ENCODE measurements around the gene ACYP2.
"Not testable (repeated sequence)": the region's sequence is repeated elsewhere in the genome, so short reads cannot be mapped to it uniquely, and the experiment has no call there.

The ACYP2 gene

DNA sequence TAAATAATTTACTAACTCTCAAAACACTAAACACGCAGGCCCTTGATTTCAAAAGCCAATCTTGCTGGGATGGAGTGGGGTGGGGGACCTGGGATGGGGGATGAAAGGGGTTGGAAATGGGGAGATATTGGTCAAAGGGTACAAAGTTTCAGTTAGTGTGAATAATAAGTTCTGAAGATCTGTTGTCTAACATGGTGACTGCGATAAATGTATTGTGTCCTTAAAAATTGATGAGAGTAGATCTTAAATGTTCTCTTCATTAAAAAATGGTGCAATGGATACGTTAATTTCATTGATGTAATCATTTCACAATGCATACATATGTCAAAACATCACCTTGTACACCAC, 505 bp upstream of the ACYP2 start:
- no peaks in the 10 kb centered on the region for H3K9me2 ChIP-seq (replicated peaks; ENCODE audit: insufficient read depth, low read length)
- peak overlapping the region; percentile 76 for H3K4me3 ChIP-seq (ENCODE audit: insufficient read depth, low read length, poor library complexity, severe bottlenecking)
- peak overlapping the region; percentile 85 for H3K4me2 ChIP-seq (ENCODE audit: low read depth, low read length, poor library complexity, severe bottlenecking)
- H2AFZ ChIP-seq (ENCODE audit: low read depth, low read length, severe bottlenecking): peak overlapping the region; percentile 79
- peak overlapping the region; percentile 85 for H3K27ac ChIP-seq (ENCODE audit: low read depth, low read length)
- peaks cover 4% of the 10 kb centered on the region; the same call in 1 of the 2 replicates for H3F3A ChIP-seq (ENCODE audit: insufficient read depth)
- no peaks in the 10 kb centered on the region for H3K27me3 ChIP-seq (ENCODE audit: low read length)
- H3K36me3 ChIP-seq (ENCODE audit: low read length): peaks cover 14% of the 10 kb centered on the region; the same call in 1 of the 2 replicates
- H3K9me3 ChIP-seq (ENCODE audit: insufficient read depth, low read length): peaks cover 6% of the 10 kb centered on the region; the same call in 1 of the 2 replicates
- TF ChIP-seq EZH2phosphoT487 (conservative IDR thresholded peaks at IDR 0.05; ENCODE audit: low read length): no peak
- TF ChIP-seq, protein P1, sequence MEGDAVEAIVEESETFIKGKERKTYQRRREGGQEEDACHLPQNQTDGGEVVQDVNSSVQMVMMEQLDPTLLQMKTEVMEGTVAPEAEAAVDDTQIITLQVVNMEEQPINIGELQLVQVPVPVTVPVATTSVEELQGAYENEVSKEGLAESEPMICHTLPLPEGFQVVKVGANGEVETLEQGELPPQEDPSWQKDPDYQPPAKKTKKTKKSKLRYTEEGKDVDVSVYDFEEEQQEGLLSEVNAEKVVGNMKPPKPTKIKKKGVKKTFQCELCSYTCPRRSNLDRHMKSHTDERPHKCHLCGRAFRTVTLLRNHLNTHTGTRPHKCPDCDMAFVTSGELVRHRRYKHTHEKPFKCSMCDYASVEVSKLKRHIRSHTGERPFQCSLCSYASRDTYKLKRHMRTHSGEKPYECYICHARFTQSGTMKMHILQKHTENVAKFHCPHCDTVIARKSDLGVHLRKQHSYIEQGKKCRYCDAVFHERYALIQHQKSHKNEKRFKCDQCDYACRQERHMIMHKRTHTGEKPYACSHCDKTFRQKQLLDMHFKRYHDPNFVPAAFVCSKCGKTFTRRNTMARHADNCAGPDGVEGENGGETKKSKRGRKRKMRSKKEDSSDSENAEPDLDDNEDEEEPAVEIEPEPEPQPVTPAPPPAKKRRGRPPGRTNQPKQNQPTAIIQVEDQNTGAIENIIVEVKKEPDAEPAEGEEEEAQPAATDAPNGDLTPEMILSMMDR (IDR thresholded peaks at IDR 0.05; ENCODE audit: insufficient read depth, low read length, poor library complexity, severe bottlenecking): no peak
- no peaks in the 10 kb centered on the region for H4K20me1 ChIP-seq (ENCODE audit: low read depth, low read length)
- H3K9ac ChIP-seq (ENCODE audit: low read length): peak overlapping the region; percentile 95
- no peaks in the 10 kb centered on the region; the same call in 1 of the 2 replicates for H3K79me2 ChIP-seq (ENCODE audit: insufficient read depth, low read length)

DNA sequence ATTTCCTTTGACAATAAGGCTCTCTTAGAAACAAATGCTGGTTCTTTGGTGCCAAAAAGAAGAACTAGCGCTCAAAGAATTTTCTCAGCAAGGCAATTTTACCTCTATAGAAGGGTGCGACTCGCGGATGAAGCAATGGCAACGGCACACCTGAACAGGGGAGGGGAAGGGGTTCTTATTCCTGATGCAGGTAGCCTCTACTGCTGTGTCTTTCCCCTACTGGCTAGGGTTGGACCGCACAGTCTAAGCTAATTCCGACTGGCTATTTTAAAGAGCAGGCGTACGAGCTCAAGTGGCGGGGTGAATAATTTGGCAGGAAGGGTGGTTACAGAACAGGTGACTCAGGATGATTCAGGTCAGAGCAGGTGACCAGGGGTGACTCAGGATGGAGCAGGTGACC, 1.2 kb downstream of the ACYP2 start:
- peak overlapping the region; percentile 85 for H3K4me2 ChIP-seq (ENCODE audit: low read depth, low read length, poor library complexity, severe bottlenecking)
- peak overlapping the region; percentile 76 for H3K4me3 ChIP-seq (ENCODE audit: insufficient read depth, low read length, poor library complexity, severe bottlenecking)

DNA sequence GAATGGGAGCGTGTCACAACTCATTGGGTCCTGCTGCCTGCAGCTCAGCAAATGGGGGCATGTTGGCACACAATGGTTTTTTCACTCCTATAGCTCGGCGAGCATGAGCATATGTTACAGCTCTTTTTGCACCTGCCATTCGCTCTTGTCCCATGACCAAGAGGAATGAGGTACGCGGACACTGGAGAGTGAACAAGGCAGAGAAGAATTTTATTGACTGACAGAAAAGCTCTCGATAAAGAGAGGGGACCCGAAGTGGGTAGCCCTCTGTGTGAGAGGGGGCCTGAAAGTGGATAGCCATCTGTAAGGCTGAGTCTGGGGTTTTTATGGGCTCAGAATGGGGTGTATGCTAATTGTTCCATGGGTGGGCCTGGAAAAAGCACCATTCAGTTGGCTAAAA, 5.5 kb downstream of the ACYP2 start:
- Histone ChIP-seq H3K4me2 (ENCODE audit: low read depth, low read length, poor library complexity, severe bottlenecking) (no peak overlapping the region), H3K27me3 (ENCODE audit: low read length) (no peaks in the 10 kb centered on the region), H3K9ac (ENCODE audit: low read length) (no peak overlapping the region), H3F3A (ENCODE audit: insufficient read depth) (no peaks in the 10 kb centered on the region), H3K36me3 (ENCODE audit: low read length) (peaks cover 25% of the 10 kb centered on the region), H3K9me2 (replicated peaks; ENCODE audit: insufficient read depth, low read length) (no peaks in the 10 kb centered on the region), H3K4me3 (ENCODE audit: insufficient read depth, low read length, poor library complexity, severe bottlenecking) (no peak overlapping the region), H4K20me1 (ENCODE audit: low read depth, low read length) (no peaks in the 10 kb centered on the region), H2AFZ (ENCODE audit: low read depth, low read length, severe bottlenecking) (no peak overlapping the region), H3K9me3 (ENCODE audit: insufficient read depth, low read length) (peaks cover 22% of the 10 kb centered on the region), H3K27ac (ENCODE audit: low read depth, low read length) (no peak overlapping the region), H3K79me2 (ENCODE audit: insufficient read depth, low read length) (no peaks in the 10 kb centered on the region; the same call in 1 of the 2 replicates)
- TF ChIP-seq, protein P1 (IDR thresholded peaks at IDR 0.05; ENCODE audit: insufficient read depth, low read length, poor library complexity, severe bottlenecking): no peak
- no peak for TF ChIP-seq EZH2phosphoT487 (conservative IDR thresholded peaks at IDR 0.05; ENCODE audit: low read length)

More for the DNA sequence above, 1.2 kb downstream of the ACYP2 start:
- not testable (repeated sequence) for H3K79me2 ChIP-seq (ENCODE audit: insufficient read depth, low read length); H3K9ac ChIP-seq (ENCODE audit: low read length); H3K9me2 ChIP-seq (replicated peaks; ENCODE audit: insufficient read depth, low read length); H4K20me1 ChIP-seq (ENCODE audit: low read depth, low read length); H3K27ac ChIP-seq (ENCODE audit: low read depth, low read length); H3F3A ChIP-seq (ENCODE audit: insufficient read depth); H3K27me3 ChIP-seq (ENCODE audit: low read length); H2AFZ ChIP-seq (ENCODE audit: low read depth, low read length, severe bottlenecking)
- Histone ChIP-seq H3K9me3 (ENCODE audit: insufficient read depth, low read length) (peaks cover 18% of the 10 kb centered on the region), H3K36me3 (ENCODE audit: low read length) (peaks cover 25% of the 10 kb centered on the region)

DNA sequence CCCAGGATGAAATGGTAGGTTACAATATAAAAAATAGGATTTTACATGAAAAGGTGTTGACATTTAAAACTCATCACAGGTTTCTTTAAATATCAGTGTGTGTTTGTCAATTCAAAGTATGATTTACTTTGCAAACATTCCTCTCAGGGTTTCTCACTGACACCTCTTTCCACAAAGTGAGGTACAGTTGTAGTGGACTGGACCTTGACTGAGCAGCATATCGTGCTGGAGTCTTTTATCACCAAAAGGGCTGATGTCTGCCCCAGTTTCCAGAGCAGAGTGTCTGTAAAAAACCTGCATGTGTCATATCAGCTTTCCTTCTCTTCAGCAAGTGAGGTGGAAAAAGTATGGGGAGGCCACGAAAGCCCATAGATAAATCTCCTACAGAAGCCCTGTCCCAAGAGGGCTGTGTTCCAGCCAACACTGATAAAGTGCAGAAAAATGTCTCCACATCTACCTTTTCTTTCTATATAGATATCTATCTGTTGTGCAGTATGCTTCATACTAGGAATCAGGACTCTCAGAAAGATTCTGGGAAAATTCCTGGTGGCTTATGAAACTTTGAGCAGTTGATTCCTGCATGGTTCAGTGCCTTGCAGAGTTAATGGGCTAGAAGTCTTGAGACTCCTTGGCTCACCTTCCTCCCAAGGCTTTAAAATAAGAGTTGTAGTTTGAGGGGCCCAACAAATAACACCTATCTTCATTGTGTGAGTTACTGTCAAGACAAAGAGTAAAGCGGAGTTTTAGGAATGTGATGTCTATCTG, 6.9 kb downstream of the ACYP2 start:
- Histone ChIP-seq H4K20me1 (ENCODE audit: low read depth, low read length) (no peaks in the 10 kb centered on the region), H3K4me2 (ENCODE audit: low read depth, low read length, poor library complexity, severe bottlenecking) (no peak overlapping the region), H3K9me3 (ENCODE audit: insufficient read depth, low read length) (peaks cover 17% of the 10 kb centered on the region), H3K9ac (ENCODE audit: low read length) (no peak overlapping the region), H3K27ac (ENCODE audit: low read depth, low read length) (no peak overlapping the region), H3F3A (ENCODE audit: insufficient read depth) (no peaks in the 10 kb centered on the region), H2AFZ (ENCODE audit: low read depth, low read length, severe bottlenecking) (no peak overlapping the region), H3K36me3 (ENCODE audit: low read length) (peaks cover 23% of the 10 kb centered on the region), H3K4me3 (ENCODE audit: insufficient read depth, low read length, poor library complexity, severe bottlenecking) (no peak overlapping the region), H3K9me2 (replicated peaks; ENCODE audit: insufficient read depth, low read length) (no peaks in the 10 kb centered on the region), H3K79me2 (ENCODE audit: insufficient read depth, low read length) (no peaks in the 10 kb centered on the region), H3K27me3 (ENCODE audit: low read length) (no peaks in the 10 kb centered on the region)
- TF ChIP-seq EZH2phosphoT487 (conservative IDR thresholded peaks at IDR 0.05; ENCODE audit: low read length): no peak
- TF ChIP-seq, protein P1 (IDR thresholded peaks at IDR 0.05; ENCODE audit: insufficient read depth, low read length, poor library complexity, severe bottlenecking): no peak
